ENCODE measurements around the gene ZNF346. TPM values are rescaled to one million over a fixed set of nuclear protein-coding genes. Genes with fewer than 3 reads are reported as not detected.

ZNF346 gene
- polyA plus RNA-seq = 4.1 and 6.4 TPM in 2 replicates

GRCh38 chr5:177022386-177023302, at the start of gene ZNF346:
Gene ZNF346, plus strand, starts transcription at chr5:177022696. Its CDS starts 43 bp downstream, at chr5:177022739.

GRCh38 chr5:177006265-177006972, 16.1 kb upstream of the ZNF346 start, which contains the start of gene UIMC1:
Gene UIMC1, minus strand, starts transcription at chr5:177006779. Its CDS starts 24,164 bp downstream, at chr5:176982615.

GRCh38 chr5:177086654-177087397, 64.3 kb downstream of the ZNF346 start, which contains the start of gene FGFR4:
Gene FGFR4, plus strand, starts transcription at chr5:177086915. Its CDS starts 2,688 bp downstream, at chr5:177089603.

Other genes with a start within 250 kb of the ZNF346 start
- gene UNC5A, start 212.1 kb upstream of the ZNF346 start, polyA plus RNA-seq = 1.3 TPM in 1 of 2 replicates, not detected in the other
- gene HK3, start 123.3 kb upstream of the ZNF346 start, polyA plus RNA-seq = 1.5 TPM in 1 of 2 replicates, not detected in the other
- gene UIMC1, start 15.9 kb upstream of the ZNF346 start, polyA plus RNA-seq = 2.6 and 11.2 TPM in 2 replicates
- not detected in 2 replicates for gene FGFR4, start 64.2 kb downstream of the ZNF346 start, polyA plus RNA-seq
- gene NSD1, start 111.1 kb downstream of the ZNF346 start, polyA plus RNA-seq = 17.5 and 26.8 TPM in 2 replicates

All from Purkinje cell (primary cell).